ENCODE measurements around the gene SULT4A1. TPM values are rescaled to one million over a fixed set of nuclear protein-coding genes. Genes with fewer than 3 reads are reported as not detected.

Gene SULT4A1
- total RNA-seq, 5 donors from 2014 or later (not counting 1 experiment from before 2014, with no cell fraction given): not detected

DNA sequence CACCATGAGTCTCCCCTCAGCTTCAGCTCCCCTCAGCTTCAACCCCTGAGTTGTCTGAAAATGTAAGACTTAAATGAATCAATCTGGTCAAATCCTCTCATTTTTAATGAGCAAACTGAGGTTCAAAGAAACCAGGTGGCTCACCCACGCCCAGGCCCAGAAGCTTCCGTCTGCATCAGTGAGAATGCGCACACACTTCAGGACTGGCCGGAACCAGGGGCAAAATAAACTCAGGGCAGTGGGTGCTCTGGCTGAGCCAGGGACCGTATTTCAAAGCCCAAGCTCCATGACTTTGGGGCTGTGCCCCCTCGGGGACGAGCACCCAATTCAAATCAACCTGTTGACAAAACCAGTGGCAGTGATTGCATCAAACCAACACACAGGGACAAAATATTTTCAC, 3.1 kb downstream of the SULT4A1 start:
- Histone ChIP-seq H3K27me3 (replicated peaks in 1 of 2; ENCODE audit: control insufficient read depth in 2 of 2, extremely low read depth in 1 of 2, insufficient read depth in 2 of 2, low read length in 1 of 2) (peaks cover 14 to 63% of the 10 kb centered on the region in 2 experiments), H3K36me3 (ENCODE audit: control insufficient read depth in 2 of 2, extremely low read depth in 1 of 2, insufficient read depth in 1 of 2, low read length in 1 of 2) (no peaks in the 10 kb centered on the region), H3K27ac (ENCODE audit: low read length) (no peak overlapping the region), H3K4me1 (ENCODE audit: control insufficient read depth in 1 of 2, extremely low read depth in 1 of 2, insufficient read depth in 2 of 2, low read length in 2 of 2) (peaks cover 0 to 2% of the 10 kb centered on the region in 2 experiments), H3K4me3 (ENCODE audit: control insufficient read depth in 1 of 2, extremely low read depth in 1 of 2, low read length in 1 of 2) (no peak overlapping the region), H3K9me3 (no peaks in the 10 kb centered on the region)
- peaks cover 46 to 77% of the 10 kb centered on the region in 2 donors for H3K27me3 Mint-ChIP-seq
- POLR2A ChIA-PET: no interaction called here
- no peak overlapping the region for H3K27ac Mint-ChIP-seq
- no peak for DNase-seq
- no peak overlapping the region for H3K4me3 Mint-ChIP-seq
- H3K9me3 Mint-ChIP-seq: peaks cover 3 to 12% (median 3%) of the 10 kb centered on the region in 3 donors
- H3K36me3 Mint-ChIP-seq: no peaks in the 10 kb centered on the region
- H3K4me1 Mint-ChIP-seq: peaks cover 0 to 8% (median 4%) of the 10 kb centered on the region in 3 donors
- CTCF ChIA-PET: interaction anchor here in 1 of 2 donors (0.6 kb wide), 1 partner anchor 1014 kb away, joined by 3 read pairs; no protein-coding TSS in a partner anchor
- no peak for ATAC-seq (replicated peaks in 1 of 4)
- WGBS (ENCODE audit: insufficient coverage): 70% methylated on average over 6 of the region's 7 CpGs

DNA sequence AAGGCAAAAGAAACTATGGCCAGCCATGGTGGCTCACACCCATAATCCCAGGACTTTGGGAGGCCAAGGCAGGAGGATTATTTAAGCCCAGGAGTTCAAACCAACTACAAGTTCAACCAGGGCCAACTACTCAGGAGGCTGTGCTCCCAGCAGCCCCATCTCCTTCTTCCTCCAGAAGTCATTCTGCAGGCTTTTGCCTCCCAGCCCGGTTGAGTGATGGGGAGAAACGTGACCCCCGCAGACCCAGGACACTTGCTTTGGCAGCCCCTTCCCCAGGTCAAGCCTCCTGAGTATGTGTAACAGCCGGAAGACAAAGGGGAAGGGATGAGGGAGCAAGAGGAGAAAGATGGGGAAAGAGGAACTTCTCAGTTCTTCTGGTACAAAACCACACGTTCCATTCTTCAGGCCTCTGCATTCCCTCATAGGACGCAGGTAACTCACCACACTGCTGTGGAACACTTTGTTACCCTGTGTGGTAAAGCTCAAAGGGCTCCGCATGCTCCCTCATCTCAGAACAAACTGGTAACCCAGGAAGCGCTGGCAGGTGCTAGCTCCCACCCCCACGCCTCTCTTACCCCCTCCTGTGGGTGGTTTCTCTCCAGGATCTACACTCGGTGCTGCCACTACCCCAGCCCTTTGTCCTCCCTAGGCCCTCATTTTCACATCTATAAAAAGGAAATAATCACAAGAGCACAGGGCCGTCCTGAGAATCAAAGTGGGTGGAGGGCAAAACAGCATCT, 4.0 kb downstream of the SULT4A1 start:
- Histone ChIP-seq H3K9me3 (no peaks in the 10 kb centered on the region), H3K4me1 (ENCODE audit: control insufficient read depth in 1 of 2, extremely low read depth in 1 of 2, insufficient read depth in 2 of 2, low read length in 2 of 2) (peaks cover 0 to 2% of the 10 kb centered on the region in 2 experiments), H3K36me3 (ENCODE audit: control insufficient read depth in 2 of 2, extremely low read depth in 1 of 2, insufficient read depth in 1 of 2, low read length in 1 of 2) (no peaks in the 10 kb centered on the region), H3K27ac (ENCODE audit: low read length) (no peak overlapping the region), H3K27me3 (replicated peaks in 1 of 2; ENCODE audit: control insufficient read depth in 2 of 2, extremely low read depth in 1 of 2, insufficient read depth in 2 of 2, low read length in 1 of 2) (peaks cover 9 to 67% of the 10 kb centered on the region in 2 experiments), H3K4me3 (ENCODE audit: control insufficient read depth in 1 of 2, extremely low read depth in 1 of 2, low read length in 1 of 2) (no peak overlapping the region)
- 14% methylated on average over 4 of the region's 11 CpGs for WGBS (ENCODE audit: insufficient coverage)
- ATAC-seq (replicated peaks in 1 of 4) (no peak), DNase-seq (no peak)
- peaks cover 0 to 8% (median 4%) of the 10 kb centered on the region in 3 donors for H3K4me1 Mint-ChIP-seq
- H3K4me3 Mint-ChIP-seq: no peak overlapping the region
- H3K9me3 Mint-ChIP-seq: peaks cover 3 to 12% (median 3%) of the 10 kb centered on the region in 3 donors
- H3K36me3 Mint-ChIP-seq: no peaks in the 10 kb centered on the region
- CTCF ChIA-PET: interaction anchor here in 1 of 2 donors (0.6 kb wide), 1 partner anchor 1014 kb away, joined by 3 read pairs; no protein-coding TSS in a partner anchor
- peaks cover 38 to 75% of the 10 kb centered on the region in 2 donors for H3K27me3 Mint-ChIP-seq
- H3K27ac Mint-ChIP-seq: no peak overlapping the region
- POLR2A ChIA-PET: no interaction called here

DNA sequence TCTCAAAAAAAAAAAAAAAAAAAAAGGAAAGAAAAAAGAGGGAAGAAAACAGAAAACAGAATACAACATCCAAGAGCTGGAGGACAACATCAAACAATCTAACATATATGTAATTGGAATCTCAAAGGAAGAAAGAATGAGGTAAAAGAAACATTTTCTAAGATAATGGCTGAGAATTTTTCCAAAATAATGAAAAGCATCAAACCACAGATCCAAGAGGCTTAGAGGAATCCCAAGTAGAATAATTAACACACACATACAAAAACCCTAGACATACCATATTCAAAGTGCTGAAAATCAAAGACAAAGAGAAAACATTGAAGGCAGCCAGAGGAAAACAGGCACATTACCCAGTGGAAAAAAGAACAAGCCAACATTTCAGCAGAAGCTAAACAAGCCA, 4.9 kb downstream of the SULT4A1 start:
- Mint-ChIP-seq H3K27ac (no peak overlapping the region), H3K4me3 (no peak overlapping the region), H3K36me3 (no peaks in the 10 kb centered on the region), H3K27me3 (peaks cover 37 to 71% of the 10 kb centered on the region in 2 donors), H3K9me3 (peaks cover 3 to 12% (median 3%) of the 10 kb centered on the region in 3 donors), H3K4me1 (peaks cover 0 to 4% (median 3%) of the 10 kb centered on the region in 3 donors)
- ChIA-PET CTCF (no interaction called here), POLR2A (no interaction called here)
- H3K36me3 ChIP-seq (ENCODE audit: control insufficient read depth in 2 of 2, extremely low read depth in 1 of 2, insufficient read depth in 1 of 2, low read length in 1 of 2): no peaks in the 10 kb centered on the region
- H3K4me1 ChIP-seq (ENCODE audit: control insufficient read depth in 1 of 2, extremely low read depth in 1 of 2, insufficient read depth in 2 of 2, low read length in 2 of 2): peaks cover 0 to 2% of the 10 kb centered on the region in 2 experiments
- no peak overlapping the region for H3K27ac ChIP-seq (ENCODE audit: low read length)
- ATAC-seq (replicated peaks in 1 of 4) (no peak), DNase-seq (no peak)
- H3K4me3 ChIP-seq (ENCODE audit: control insufficient read depth in 1 of 2, extremely low read depth in 1 of 2, low read length in 1 of 2): no peak overlapping the region
- H3K27me3 ChIP-seq (replicated peaks in 1 of 2; ENCODE audit: control insufficient read depth in 2 of 2, extremely low read depth in 1 of 2, insufficient read depth in 2 of 2, low read length in 1 of 2): peaks cover 5 to 68% of the 10 kb centered on the region in 2 experiments
- H3K9me3 ChIP-seq: no peaks in the 10 kb centered on the region

DNA sequence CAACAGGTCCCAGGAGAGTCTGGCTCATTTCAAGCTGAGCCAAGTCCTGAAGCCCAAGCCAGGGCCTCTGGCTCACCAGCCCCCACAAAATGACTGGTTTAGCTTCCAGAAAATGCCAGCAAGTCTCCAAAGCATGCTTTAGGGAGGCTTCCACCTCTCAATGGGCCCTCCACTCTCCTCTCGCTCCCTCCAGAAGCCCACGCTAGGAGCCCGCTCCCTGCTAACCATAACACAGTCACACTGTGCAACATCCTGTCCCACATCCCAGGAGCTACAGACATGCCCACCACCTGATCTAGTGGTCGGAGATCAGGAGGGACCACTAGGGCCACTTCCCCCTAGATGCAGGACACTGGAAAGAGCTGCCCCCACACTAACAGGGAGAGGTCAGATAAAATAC, 6.9 kb downstream of the SULT4A1 start:
- ATAC-seq (replicated peaks in 1 of 4) (no peak), DNase-seq (no peak)
- Mint-ChIP-seq H3K4me3 (no peak overlapping the region), H3K27ac (no peak overlapping the region), H3K36me3 (no peaks in the 10 kb centered on the region), H3K4me1 (no peaks in the 10 kb centered on the region), H3K27me3 (peaks cover 30 to 68% of the 10 kb centered on the region in 2 donors), H3K9me3 (peaks cover 3 to 12% (median 3%) of the 10 kb centered on the region in 3 donors)
- Histone ChIP-seq H3K4me1 (ENCODE audit: control insufficient read depth in 1 of 2, extremely low read depth in 1 of 2, insufficient read depth in 2 of 2, low read length in 2 of 2) (no peaks in the 10 kb centered on the region), H3K27me3 (replicated peaks in 1 of 2; ENCODE audit: control insufficient read depth in 2 of 2, extremely low read depth in 1 of 2, insufficient read depth in 2 of 2, low read length in 1 of 2) (peaks cover 0 to 65% of the 10 kb centered on the region in 2 experiments), H3K4me3 (ENCODE audit: control insufficient read depth in 1 of 2, extremely low read depth in 1 of 2, low read length in 1 of 2) (no peak overlapping the region), H3K36me3 (ENCODE audit: control insufficient read depth in 2 of 2, extremely low read depth in 1 of 2, insufficient read depth in 1 of 2, low read length in 1 of 2) (no peaks in the 10 kb centered on the region), H3K27ac (ENCODE audit: low read length) (no peak overlapping the region), H3K9me3 (no peaks in the 10 kb centered on the region)
- WGBS (ENCODE audit: insufficient coverage): 94% methylated on average over 4 of the region's 4 CpGs
- ChIA-PET POLR2A (no interaction called here), CTCF (no interaction called here)

DNA sequence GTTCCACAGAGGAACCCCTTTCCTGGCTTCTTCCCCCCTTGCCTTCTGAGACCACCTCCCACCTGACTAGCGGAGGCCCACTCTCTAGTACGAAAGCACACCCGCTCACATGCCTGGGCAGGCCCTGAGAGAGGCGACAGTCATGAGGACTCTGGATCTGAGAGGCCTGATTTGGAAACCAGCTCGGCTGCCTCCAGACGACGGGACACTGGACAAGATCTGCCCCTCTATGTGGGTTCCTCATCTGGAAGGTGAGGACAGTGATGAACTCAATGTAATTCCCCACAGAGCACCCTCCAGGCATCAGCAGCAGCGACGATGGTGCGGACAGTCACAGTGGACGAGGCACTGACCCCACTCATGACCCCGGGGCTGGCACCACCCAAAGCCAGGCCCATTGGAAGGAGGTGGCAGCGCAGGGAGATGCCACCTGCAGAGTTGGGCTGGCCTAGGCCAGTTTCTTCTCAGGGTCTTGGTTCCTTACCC, 7.5 kb downstream of the SULT4A1 start:
- Mint-ChIP-seq H3K9me3 (peaks cover 3 to 12% (median 3%) of the 10 kb centered on the region in 3 donors), H3K4me3 (no peak overlapping the region), H3K27me3 (peaks cover 30 to 67% of the 10 kb centered on the region in 2 donors), H3K4me1 (no peaks in the 10 kb centered on the region), H3K27ac (no peak overlapping the region), H3K36me3 (no peaks in the 10 kb centered on the region)
- POLR2A ChIA-PET: no interaction called here
- Histone ChIP-seq H3K27me3 (replicated peaks in 1 of 2; ENCODE audit: control insufficient read depth in 2 of 2, extremely low read depth in 1 of 2, insufficient read depth in 2 of 2, low read length in 1 of 2) (peaks cover 0 to 62% of the 10 kb centered on the region in 2 experiments), H3K36me3 (ENCODE audit: control insufficient read depth in 2 of 2, extremely low read depth in 1 of 2, insufficient read depth in 1 of 2, low read length in 1 of 2) (no peaks in the 10 kb centered on the region), H3K4me3 (ENCODE audit: control insufficient read depth in 1 of 2, extremely low read depth in 1 of 2, low read length in 1 of 2) (no peak overlapping the region), H3K27ac (ENCODE audit: low read length) (no peak overlapping the region), H3K4me1 (ENCODE audit: control insufficient read depth in 1 of 2, extremely low read depth in 1 of 2, insufficient read depth in 2 of 2, low read length in 2 of 2) (no peaks in the 10 kb centered on the region), H3K9me3 (no peaks in the 10 kb centered on the region)
- CTCF ChIA-PET: no interaction called here
- 94% methylated on average over 10 of the region's 13 CpGs for WGBS (ENCODE audit: insufficient coverage)
- ATAC-seq (replicated peaks in 1 of 4): no peak
- DNase-seq: no peak

DNA sequence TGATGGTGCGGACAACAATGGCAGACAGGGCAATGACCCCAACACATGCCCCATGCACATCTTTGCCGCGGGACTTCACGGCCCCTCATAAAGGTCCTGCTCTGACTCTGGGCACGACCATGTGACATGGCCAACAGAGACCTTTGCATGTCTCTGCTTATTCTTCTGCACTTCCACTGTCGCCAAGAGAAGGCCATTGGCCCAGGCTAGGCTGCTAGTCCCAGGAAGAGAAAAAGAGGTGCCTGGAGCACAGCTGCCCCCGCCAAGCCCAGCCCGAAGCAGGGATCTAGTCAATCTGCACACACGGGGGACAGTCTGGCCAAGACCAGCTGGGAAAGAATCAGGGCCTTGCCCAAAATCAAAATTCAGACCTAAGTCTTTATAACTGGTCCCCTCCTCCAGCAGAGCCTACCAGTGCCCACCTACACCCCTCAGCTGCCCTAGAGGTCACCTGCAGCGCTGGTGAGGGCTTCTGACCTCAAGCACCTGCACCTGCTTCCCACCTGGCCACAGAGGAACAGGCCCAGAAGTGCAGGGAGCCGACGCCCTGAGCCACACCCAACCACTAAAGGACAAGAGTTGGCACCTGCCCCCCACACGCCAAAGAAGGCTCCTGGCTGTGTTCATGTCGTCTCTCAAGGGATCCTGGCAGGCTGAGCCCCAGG, 8.1 kb downstream of the SULT4A1 start:
- ATAC-seq (replicated peaks in 1 of 4): no peak
- Histone ChIP-seq H3K4me1 (ENCODE audit: control insufficient read depth in 1 of 2, extremely low read depth in 1 of 2, insufficient read depth in 2 of 2, low read length in 2 of 2) (no peaks in the 10 kb centered on the region), H3K27me3 (replicated peaks in 1 of 2; ENCODE audit: control insufficient read depth in 2 of 2, extremely low read depth in 1 of 2, insufficient read depth in 2 of 2, low read length in 1 of 2) (peaks cover 0 to 60% of the 10 kb centered on the region in 2 experiments), H3K4me3 (ENCODE audit: control insufficient read depth in 1 of 2, extremely low read depth in 1 of 2, low read length in 1 of 2) (no peak overlapping the region), H3K27ac (ENCODE audit: low read length) (no peak overlapping the region), H3K36me3 (ENCODE audit: control insufficient read depth in 2 of 2, extremely low read depth in 1 of 2, insufficient read depth in 1 of 2, low read length in 1 of 2) (no peaks in the 10 kb centered on the region), H3K9me3 (no peaks in the 10 kb centered on the region)
- POLR2A ChIA-PET: no interaction called here
- Mint-ChIP-seq H3K36me3 (no peaks in the 10 kb centered on the region), H3K27me3 (peaks cover 30 to 65% of the 10 kb centered on the region in 2 donors), H3K9me3 (peaks cover 3 to 12% (median 3%) of the 10 kb centered on the region in 3 donors), H3K27ac (no peak overlapping the region), H3K4me1 (no peaks in the 10 kb centered on the region), H3K4me3 (no peak overlapping the region)
- 73% methylated on average over 11 of the region's 14 CpGs for WGBS (ENCODE audit: insufficient coverage)
- no peak for DNase-seq
- CTCF ChIA-PET: no interaction called here
